ENCODE data around the gene QARS1. TPM values are rescaled to one million over a fixed set of nuclear protein-coding genes. Genes with fewer than 3 reads are reported as not detected.

Gene QARS1
- total and polyA plus RNA-seq, 2 of the 13 experiments (the other 11 are each of a cell fraction or from before 2014, with no cell fraction given) = 307 to 327 TPM

DNA sequence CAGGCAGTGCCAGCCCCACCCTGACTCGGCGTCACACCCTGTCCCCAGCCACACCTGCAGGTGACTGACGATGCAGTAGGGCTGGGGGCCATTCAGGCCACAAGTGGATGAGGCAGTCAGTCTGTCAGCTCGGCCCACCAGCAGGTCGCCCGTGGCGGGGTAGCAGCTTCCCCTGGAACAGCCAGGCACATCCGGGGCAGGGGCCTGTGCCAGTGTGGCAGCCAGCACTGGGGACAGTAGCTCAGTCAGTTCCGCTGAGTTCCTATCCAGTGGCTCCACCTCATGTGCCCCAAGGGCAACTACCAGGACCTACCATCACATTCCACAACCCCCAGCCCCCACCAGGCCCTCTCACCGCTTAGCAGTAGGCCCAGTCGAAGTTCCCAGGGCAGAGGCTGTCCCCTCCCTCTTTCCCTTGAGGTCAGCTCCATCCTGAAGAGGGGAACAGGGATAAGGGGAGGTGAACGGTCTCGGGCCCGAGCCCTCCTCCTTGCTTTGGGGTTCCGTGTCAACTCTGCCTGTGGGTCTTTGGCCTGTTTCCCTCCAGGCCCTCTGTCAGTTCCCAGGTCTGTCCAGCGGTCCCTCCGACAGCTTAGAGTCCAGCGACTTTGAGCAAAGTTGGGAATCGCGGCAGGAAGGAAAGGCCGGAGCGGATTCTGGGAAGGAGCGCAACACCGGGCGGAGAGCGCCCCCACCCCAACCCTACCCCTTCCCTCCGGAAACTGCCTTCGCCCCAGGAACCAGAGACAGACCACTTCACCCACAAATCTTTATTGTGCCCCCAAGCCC is 28.1 kb upstream of the QARS1 start, which contains the start of gene LAMB2 (continued):
- TF ChIP-seq AHDC1 (CRISPR knock-in tag; IDR thresholded peaks at IDR 0.05; ENCODE audit: borderline replicate concordance) = no peak
- TF ChIP-seq TSC22D2 (CRISPR knock-in tag; IDR thresholded peaks at IDR 0.05; ENCODE audit: borderline replicate concordance) = no peak
- 0 out of 2 replicates have a peak, but pooled peaks have one; percentile 2 for TF ChIP-seq SRF (IDR thresholded peaks at IDR 0.05; ENCODE audit: low read depth, low read length)
- no peak for TF ChIP-seq WIZ (CRISPR knock-in tag; IDR thresholded peaks at IDR 0.05)
- TF ChIP-seq, protein P1, sequence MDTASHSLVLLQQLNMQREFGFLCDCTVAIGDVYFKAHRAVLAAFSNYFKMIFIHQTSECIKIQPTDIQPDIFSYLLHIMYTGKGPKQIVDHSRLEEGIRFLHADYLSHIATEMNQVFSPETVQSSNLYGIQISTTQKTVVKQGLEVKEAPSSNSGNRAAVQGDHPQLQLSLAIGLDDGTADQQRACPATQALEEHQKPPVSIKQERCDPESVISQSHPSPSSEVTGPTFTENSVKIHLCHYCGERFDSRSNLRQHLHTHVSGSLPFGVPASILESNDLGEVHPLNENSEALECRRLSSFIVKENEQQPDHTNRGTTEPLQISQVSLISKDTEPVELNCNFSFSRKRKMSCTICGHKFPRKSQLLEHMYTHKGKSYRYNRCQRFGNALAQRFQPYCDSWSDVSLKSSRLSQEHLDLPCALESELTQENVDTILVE (CRISPR knock-in tag; IDR thresholded peaks at IDR 0.05) = peak; percentile 56; the same call in 1 of the 2 replicates
- TF ChIP-seq ZFYVE20 (CRISPR knock-in tag; IDR thresholded peaks at IDR 0.05; ENCODE audit: borderline replicate concordance, low read depth) = no peak
- TF ChIP-seq, protein P2, sequence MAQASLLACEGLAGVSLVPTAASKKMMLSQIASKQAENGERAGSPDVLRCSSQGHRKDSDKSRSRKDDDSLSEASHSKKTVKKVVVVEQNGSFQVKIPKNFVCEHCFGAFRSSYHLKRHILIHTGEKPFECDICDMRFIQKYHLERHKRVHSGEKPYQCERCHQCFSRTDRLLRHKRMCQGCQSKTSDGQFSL (CRISPR knock-in tag; IDR thresholded peaks at IDR 0.05) = 0 out of 2 replicates have a peak, but pooled peaks have one; percentile 21
- TF ChIP-seq, protein P3, sequence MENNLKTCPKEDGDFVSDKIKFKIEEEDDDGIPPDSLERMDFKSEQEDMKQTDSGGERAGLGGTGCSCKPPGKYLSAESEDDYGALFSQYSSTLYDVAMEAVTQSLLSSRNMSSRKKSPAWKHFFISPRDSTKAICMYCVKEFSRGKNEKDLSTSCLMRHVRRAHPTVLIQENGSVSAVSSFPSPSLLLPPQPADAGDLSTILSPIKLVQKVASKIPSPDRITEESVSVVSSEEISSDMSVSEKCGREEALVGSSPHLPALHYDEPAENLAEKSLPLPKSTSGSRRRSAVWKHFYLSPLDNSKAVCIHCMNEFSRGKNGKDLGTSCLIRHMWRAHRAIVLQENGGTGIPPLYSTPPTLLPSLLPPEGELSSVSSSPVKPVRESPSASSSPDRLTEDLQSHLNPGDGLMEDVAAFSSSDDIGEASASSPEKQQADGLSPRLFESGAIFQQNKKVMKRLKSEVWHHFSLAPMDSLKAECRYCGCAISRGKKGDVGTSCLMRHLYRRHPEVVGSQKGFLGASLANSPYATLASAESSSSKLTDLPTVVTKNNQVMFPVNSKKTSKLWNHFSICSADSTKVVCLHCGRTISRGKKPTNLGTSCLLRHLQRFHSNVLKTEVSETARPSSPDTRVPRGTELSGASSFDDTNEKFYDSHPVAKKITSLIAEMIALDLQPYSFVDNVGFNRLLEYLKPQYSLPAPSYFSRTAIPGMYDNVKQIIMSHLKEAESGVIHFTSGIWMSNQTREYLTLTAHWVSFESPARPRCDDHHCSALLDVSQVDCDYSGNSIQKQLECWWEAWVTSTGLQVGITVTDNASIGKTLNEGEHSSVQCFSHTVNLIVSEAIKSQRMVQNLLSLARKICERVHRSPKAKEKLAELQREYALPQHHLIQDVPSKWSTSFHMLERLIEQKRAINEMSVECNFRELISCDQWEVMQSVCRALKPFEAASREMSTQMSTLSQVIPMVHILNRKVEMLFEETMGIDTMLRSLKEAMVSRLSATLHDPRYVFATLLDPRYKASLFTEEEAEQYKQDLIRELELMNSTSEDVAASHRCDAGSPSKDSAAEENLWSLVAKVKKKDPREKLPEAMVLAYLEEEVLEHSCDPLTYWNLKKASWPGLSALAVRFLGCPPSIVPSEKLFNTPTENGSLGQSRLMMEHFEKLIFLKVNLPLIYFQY (CRISPR knock-in tag; IDR thresholded peaks at IDR 0.05; ENCODE audit: borderline replicate concordance) = no peak
- no peak for TF ChIP-seq TP53 (CRISPR knock-in tag; conservative IDR thresholded peaks at IDR 0.05)
- no peak for TF ChIP-seq FOXA3 (CRISPR knock-in tag; IDR thresholded peaks at IDR 0.05)
